22Rv1 (cell line): ENCODE data around the gene SRGAP1.

Experiments
- CTCF ChIP-seq: fragments of 450-650 bp; IDR thresholded peaks from 2 replicates; pipeline ENCODE4 v1.5.1; 2017; ENCODE audit warnings: mild to moderate bottlenecking
- ZFX ChIP-seq: fragments of 450-650 bp; IDR thresholded peaks from 2 replicates; pipeline ENCODE4 v1.6.1; 2017; ENCODE audit warnings: antibody characterized with exemption, borderline replicate concordance

- TF ChIP-seq CTCF (no peak), ZFX (no peak)
These were observed 198.4 kb downstream of the SRGAP1 start for GRCh38 chr12:64042911-64043310.
